ENCODE measurements around the gene TUSC2.

Gene TUSC2

GRCh38 chr3:50336452-50337174, 8.6 kb upstream of the TUSC2 start:
- DNase-seq (ENCODE audit: low read depth) = no peak

- DNase-seq (ENCODE audit: low read depth) = no peak
These were observed 6.5 kb upstream of the TUSC2 start for GRCh38 chr3:50334339-50335075.

- no peak for DNase-seq (ENCODE audit: low read depth)
These were observed 5.8 kb upstream of the TUSC2 start for GRCh38 chr3:50333744-50334328.

DNA sequence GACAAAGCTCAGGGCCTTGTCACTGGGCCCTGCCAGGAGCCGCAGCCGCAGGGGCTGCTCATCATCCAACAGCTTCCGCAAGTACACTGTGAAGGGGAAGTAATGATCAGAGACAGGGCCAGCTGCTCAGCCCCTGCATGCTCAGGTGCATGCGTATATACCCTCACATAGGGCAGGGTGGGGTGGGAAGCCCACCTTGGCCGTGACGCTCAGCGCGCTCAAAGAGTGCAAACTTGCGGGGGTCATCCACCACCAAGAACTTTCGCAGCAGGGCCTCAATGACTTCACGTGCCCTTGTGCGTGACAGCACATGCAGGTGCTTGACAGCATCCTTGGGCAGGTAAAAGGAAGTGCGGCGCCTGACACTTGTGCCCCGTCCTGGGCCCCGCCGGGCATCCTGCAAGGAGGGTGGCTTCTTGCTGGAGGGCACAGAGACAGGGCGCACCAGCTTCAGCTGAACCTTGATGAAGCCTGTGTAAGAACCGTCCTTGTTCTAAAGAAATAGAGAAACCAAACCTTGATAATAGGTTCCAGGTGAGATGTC, 3.4 kb upstream of the TUSC2 start:
- DNase-seq (ENCODE audit: low read depth) = no peak

DNA sequence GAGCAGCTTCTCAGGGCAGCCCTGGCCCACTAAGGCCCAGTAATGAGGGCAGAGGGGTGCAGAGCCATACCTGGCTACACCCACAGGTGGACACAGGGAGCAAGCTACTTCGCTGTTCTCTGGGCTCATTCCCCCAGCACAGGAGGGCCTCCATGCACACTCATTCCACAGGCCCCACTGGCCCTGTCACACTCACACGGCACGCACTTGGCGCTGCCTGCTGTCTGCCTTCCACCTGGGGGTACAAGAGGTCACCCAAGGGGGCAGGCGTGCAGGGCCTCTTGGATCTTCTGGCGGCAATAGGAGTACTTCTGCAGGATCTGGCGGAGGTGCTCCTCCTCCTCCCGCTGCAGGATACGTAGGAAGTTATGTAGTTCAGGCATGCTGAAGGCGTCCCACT, 2.3 kb upstream of the TUSC2 start:
- DNase-seq (ENCODE audit: low read depth) = no peak

GRCh38 chr3:50327129-50327528, 894 bp downstream of the TUSC2 start:
- no peak for DNase-seq (ENCODE audit: low read depth)

GRCh38 chr3:50326182-50326541, 1.9 kb downstream of the TUSC2 start:
- DNase-seq (ENCODE audit: low read depth) = no peak

- DNase-seq (ENCODE audit: low read depth) = no peak
These were observed 2.4 kb downstream of the TUSC2 start for GRCh38 chr3:50325497-50326181.

- no peak for DNase-seq (ENCODE audit: low read depth)
These were observed 2.9 kb downstream of the TUSC2 start for GRCh38 chr3:50325113-50325480.

- DNase-seq (ENCODE audit: low read depth) = peak; percentile 33
These were observed 3.5 kb downstream of the TUSC2 start for GRCh38 chr3:50324351-50325112.

GRCh38 chr3:50323614-50324199, 4.3 kb downstream of the TUSC2 start:
- no peak for DNase-seq (ENCODE audit: low read depth)

GRCh38 chr3:50323092-50323600, 4.9 kb downstream of the TUSC2 start:
- no peak for DNase-seq (ENCODE audit: low read depth)

- no peak for DNase-seq (ENCODE audit: low read depth)
These were observed 5.5 kb downstream of the TUSC2 start, which contains the start of gene HYAL2 for GRCh38 chr3:50322386-50323091. Gene HYAL2 (minus strand): TSS chr3:50322745. CDS start chr3:50320489, 2,256 bp downstream.

GRCh38 chr3:50322115-50322385, 6.0 kb downstream of the TUSC2 start:
- DNase-seq (ENCODE audit: low read depth) = no peak

DNA sequence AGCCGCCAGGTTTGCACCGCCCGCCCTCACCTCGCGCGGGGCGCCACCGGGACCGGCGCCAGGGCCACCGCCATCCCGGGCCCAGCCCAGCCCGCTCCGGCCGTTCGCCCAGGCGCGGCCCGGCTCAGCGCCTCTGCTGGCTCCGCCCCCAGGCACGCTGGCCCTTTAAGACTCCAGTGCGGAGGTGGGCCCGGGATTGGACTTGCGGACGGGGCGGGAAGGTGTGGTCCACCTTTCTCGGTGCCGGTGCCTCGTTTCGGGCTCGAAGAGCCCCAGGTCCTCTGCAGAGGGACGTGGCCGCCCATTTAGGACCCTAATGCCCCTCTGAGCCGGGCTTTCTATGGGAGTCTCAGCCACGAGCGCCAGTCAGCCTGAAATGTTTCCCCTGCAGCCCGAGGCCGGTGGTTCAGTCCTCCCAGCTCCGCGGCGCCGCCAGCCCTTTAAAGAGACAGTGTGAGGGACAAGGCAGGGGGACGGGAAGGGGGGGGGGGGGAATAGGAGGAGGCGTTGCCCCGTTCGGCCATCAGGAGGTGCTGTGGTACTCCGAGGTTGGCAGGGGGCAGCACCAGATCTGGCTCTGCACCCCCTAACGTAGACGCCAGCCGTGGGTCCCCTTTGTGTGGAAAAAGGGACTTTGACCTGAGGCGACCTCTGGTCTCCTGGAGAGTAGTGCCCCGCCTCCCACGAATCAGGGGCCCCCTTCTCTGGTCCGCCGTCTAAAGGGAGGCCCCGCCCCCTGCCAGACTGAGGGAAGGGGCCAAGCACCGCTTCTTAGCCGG, 6.5 kb downstream of the TUSC2 start:
- DNase-seq (ENCODE audit: low read depth) = peak; percentile 71

DNA sequence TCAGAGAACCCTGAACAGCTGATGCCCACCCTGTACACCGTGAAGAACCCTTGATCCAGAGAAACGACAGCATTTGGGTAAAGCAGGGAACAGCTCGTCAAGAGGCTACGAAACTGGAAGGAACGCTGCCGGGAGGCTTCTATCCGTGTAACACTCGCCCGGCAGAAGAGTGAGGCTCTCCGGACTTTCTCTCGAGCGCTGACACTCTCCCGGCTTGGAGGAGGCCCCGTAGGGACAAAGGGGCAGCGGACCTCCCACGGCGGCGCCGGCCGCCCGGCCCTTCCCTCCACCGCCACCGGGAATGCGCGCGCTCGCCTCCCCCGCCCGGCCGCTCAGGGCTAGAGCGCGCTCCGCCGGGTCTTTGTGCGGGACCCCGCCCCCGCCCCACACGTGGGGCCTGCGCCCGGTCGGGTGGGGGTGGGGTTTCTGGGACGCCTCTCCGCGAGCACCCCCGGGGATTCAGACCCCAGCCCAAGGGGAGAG, 7.1 kb downstream of the TUSC2 start:
- DNase-seq (ENCODE audit: low read depth) = peak; percentile 30

DNA sequence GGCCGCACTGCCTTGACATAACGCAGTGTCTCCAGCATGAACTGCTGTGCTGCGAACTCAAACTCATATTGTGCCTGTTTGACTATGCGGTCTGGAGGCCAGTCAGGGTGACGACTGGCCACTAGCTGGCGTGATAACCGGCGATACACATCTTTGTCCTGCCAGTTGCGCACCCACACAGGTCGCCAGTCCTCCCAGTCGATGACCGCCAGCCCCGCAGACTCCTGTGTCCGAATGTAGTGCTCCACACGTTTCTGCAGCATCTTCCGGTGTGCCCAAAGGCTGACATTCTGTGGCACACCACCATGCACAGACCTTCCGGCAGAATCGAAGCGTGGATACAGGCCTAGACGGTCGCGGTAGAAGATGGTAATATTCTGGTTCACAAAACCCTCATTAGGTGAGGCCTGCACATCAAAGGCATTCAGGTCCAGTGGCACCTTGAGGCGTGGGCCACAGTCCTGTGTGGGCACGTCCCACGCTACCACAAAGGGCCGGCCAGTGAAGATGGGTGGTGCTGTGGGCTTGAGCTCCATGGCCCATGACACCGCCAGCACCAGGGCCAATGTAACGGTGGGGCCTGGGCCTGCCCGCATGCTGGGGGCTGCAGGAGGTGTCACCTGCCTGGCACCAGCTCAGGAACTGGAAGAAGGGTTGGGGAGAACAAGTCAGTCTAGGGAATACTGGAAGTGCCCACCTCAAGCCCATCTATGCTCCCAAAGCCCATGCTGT, 8.0 kb downstream of the TUSC2 start:
- no peak for DNase-seq (ENCODE audit: low read depth)

GRCh38 chr3:50319181-50319893, 8.7 kb downstream of the TUSC2 start:
- DNase-seq (ENCODE audit: low read depth) = no peak

Measured in T follicular helper cell (primary cell).